ENCODE data around the gene RABGGTA. TPM values are rescaled to one million over a fixed set of nuclear protein-coding genes. Genes with fewer than 3 reads are reported as not detected.
A peak's percentile ranks its signal among the peaks of the same experiment; 100 is the strongest.

The RABGGTA gene
- total and polyA plus RNA-seq, 2 donors = 14.8 to 40.4 TPM

DNA sequence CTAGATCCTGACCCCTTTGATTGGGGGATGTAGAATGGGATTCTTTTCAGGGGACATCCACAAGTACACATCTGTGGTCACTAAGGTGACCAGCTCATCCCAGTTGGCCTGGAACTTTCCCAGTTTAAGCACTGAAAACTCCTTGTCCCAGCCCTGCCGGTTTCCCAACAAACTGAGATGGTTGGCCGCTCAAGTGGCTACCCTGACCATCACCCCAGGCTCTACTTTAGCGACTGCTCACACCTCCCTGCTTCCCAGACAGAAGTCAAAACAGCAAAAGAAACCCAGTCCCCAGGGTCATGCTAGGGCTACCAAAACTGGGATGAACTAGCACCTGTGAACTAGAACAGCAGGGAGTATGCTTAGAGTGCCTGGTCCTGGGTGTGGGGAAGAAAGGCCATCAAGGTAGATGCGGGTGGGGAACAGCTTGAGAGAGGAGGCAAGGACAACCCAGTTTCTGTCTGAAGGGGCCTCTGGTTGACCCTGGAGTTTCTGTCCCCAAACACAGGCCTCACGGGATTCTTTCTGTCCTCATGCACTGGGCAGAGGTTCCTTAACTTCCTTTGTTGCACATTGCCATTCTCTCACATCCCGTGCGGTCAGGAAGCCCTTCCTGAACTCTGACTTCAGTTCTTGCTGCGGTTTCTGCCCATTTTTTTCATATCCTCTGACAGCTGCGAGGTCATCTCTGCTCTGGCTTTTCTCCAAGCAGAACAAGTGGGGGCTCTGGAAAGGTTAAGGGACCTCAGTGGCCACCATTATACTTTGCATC lies 41.5 kb upstream of the RABGGTA start:
- H3K4me3 ChIP-seq (ENCODE audit: low read length in 2 of 2) = no peak overlapping the region
- DNase-seq (ENCODE audit: low read depth in 6 of 9, low spot score in 9 of 9) = peak in 2 of 9 donors; percentile 32 to 58
- peak overlapping the region in 1 of 2 donors; percentile 58 for H3K27ac ChIP-seq (ENCODE audit: low read depth in 1 of 2, low read length in 1 of 2)
- peaks cover 0 to 10% of the 10 kb centered on the region in 2 donors for H3K36me3 ChIP-seq (ENCODE audit: control insufficient read depth in 2 of 2, insufficient read depth in 2 of 2, low read length in 1 of 2)
- WGBS = 33% methylated on average over 9 of the region's 9 CpGs
- no peaks in the 10 kb centered on the region for H3K9me3 ChIP-seq (ENCODE audit: control insufficient read depth in 2 of 2, insufficient read depth in 1 of 2, low read length in 1 of 2)
- H3K27me3 ChIP-seq (ENCODE audit: control insufficient read depth in 2 of 2, insufficient read depth in 1 of 2, low read length in 1 of 2) = peaks cover 0 to 5% of the 10 kb centered on the region in 2 donors
- peaks cover 9 to 59% of the 10 kb centered on the region in 2 donors for H3K4me1 ChIP-seq (ENCODE audit: control insufficient read depth in 2 of 2, insufficient read depth in 2 of 2, low read length in 2 of 2)

DNA sequence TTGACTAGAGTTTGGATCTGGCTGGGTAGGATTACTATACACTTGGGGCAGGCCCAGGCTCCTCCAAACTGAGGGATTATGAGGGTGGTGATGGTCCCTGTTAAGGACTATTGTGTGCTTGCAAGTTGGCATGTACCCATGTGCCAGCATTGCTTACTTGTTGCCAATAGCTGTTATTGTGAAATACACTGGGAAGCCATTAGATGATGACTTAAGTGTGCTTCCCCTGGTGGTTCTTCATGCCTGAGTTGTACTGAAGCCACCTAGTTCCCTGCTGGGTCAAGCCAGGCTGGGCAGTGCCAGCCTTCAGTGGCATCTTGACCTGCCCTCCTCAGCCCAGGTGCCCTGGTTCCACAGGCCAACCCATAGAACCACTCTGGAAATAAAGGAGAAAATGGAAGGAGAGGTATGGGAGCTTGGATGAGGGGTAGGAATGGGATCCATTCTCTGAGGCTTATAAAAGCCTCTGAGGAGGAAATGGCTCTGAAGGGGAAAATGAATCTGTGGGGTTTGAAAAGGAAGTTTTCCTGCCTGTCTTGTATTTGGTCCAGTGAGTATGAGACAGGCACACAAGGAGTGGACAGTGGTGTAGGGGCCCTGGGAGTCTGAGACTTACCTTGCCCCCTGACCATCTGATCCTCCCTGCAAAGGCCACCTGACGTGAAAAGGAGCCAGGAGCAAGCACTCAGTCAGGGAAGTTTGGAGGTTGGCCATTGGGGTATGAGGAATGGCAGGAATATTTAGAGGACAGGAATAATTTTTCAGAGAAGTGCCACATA lies 40.6 kb upstream of the RABGGTA start:
- Histone ChIP-seq H3K27me3 (ENCODE audit: control insufficient read depth in 2 of 2, insufficient read depth in 1 of 2, low read length in 1 of 2) (peaks cover 0 to 5% of the 10 kb centered on the region in 2 donors), H3K36me3 (ENCODE audit: control insufficient read depth in 2 of 2, insufficient read depth in 2 of 2, low read length in 1 of 2) (peaks cover 8 to 19% of the 10 kb centered on the region in 2 donors), H3K27ac (ENCODE audit: low read depth in 1 of 2, low read length in 1 of 2) (peak overlapping the region in 1 of 2 donors; percentile 46), H3K4me3 (ENCODE audit: low read length in 2 of 2) (peak overlapping the region in 1 of 2 donors; percentile 37), H3K4me1 (ENCODE audit: control insufficient read depth in 2 of 2, insufficient read depth in 2 of 2, low read length in 2 of 2) (peaks cover 9 to 62% of the 10 kb centered on the region in 2 donors), H3K9me3 (ENCODE audit: control insufficient read depth in 2 of 2, insufficient read depth in 1 of 2, low read length in 1 of 2) (no peaks in the 10 kb centered on the region)
- no peak for DNase-seq (ENCODE audit: low read depth in 6 of 9, low spot score in 9 of 9)
- whole genome bisulfite sequencing = 100% methylated on average over 1 of the region's 1 CpG

DNA sequence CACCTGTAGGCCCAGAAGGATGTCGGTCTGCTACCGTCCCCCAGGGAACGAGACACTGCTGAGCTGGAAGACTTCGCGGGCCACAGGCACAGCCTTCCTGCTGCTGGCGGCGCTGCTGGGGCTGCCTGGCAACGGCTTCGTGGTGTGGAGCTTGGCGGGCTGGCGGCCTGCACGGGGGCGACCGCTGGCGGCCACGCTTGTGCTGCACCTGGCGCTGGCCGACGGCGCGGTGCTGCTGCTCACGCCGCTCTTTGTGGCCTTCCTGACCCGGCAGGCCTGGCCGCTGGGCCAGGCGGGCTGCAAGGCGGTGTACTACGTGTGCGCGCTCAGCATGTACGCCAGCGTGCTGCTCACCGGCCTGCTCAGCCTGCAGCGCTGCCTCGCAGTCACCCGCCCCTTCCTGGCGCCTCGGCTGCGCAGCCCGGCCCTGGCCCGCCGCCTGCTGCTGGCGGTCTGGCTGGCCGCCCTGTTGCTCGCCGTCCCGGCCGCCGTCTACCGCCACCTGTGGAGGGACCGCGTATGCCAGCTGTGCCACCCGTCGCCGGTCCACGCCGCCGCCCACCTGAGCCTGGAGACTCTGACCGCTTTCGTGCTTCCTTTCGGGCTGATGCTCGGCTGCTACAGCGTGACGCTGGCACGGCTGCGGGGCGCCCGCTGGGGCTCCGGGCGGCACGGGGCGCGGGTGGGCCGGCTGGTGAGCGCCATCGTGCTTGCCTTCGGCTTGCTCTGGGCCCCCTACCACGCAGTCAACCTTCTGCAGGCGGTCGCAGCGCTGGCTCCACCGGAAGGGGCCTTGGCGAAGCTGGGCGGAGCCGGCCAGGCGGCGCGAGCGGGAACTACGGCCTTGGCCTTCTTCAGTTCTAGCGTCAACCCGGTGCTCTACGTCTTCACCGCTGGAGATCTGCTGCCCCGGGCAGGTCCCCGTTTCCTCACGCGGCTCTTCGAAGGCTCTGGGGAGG lies 39.5 kb upstream of the RABGGTA start, which contains the start of gene LTB4R:
Gene LTB4R (plus strand): TSS at position 857 of the 959 bp plus-strand sequence. CDS start 4,150 bp downstream, outside the sequence.
- Histone ChIP-seq H3K4me1 (ENCODE audit: control insufficient read depth in 2 of 2, insufficient read depth in 2 of 2, low read length in 2 of 2) (peaks cover 9 to 62% of the 10 kb centered on the region in 2 donors), H3K9me3 (ENCODE audit: control insufficient read depth in 2 of 2, insufficient read depth in 1 of 2, low read length in 1 of 2) (no peaks in the 10 kb centered on the region), H3K36me3 (ENCODE audit: control insufficient read depth in 2 of 2, insufficient read depth in 2 of 2, low read length in 1 of 2) (peaks cover 19 to 30% of the 10 kb centered on the region in 2 donors), H3K4me3 (ENCODE audit: low read length in 2 of 2) (peak within 1 kb of the TSS; percentile 37 to 50), H3K27ac (ENCODE audit: low read depth in 1 of 2, low read length in 1 of 2) (peak within 1 kb of the TSS; percentile 12 to 83), H3K27me3 (ENCODE audit: control insufficient read depth in 2 of 2, insufficient read depth in 1 of 2, low read length in 1 of 2) (peaks cover 0 to 5% of the 10 kb centered on the region in 2 donors)
- WGBS = 11% methylated on average over 99 of the region's 99 CpGs
- peak in 5 of 9 donors; percentile 41 to 75 (median 52) for DNase-seq (ENCODE audit: low read depth in 6 of 9, low spot score in 9 of 9)

- peak overlapping the region; percentile 12 to 83 for H3K27ac ChIP-seq (ENCODE audit: low read depth in 1 of 2, low read length in 1 of 2)
- H3K9me3 ChIP-seq (ENCODE audit: control insufficient read depth in 2 of 2, insufficient read depth in 1 of 2, low read length in 1 of 2) = no peaks in the 10 kb centered on the region
- H3K4me3 ChIP-seq (ENCODE audit: low read length in 2 of 2) = peak overlapping the region; percentile 12 to 50
- peaks cover 9 to 62% of the 10 kb centered on the region in 2 donors for H3K4me1 ChIP-seq (ENCODE audit: control insufficient read depth in 2 of 2, insufficient read depth in 2 of 2, low read length in 2 of 2)
- H3K27me3 ChIP-seq (ENCODE audit: control insufficient read depth in 2 of 2, insufficient read depth in 1 of 2, low read length in 1 of 2) = peaks cover 0 to 5% of the 10 kb centered on the region in 2 donors
- DNase-seq (ENCODE audit: low read depth in 6 of 9, low spot score in 9 of 9) = no peak
- WGBS = 30% methylated on average over 5 of the region's 5 CpGs
- H3K36me3 ChIP-seq (ENCODE audit: control insufficient read depth in 2 of 2, insufficient read depth in 2 of 2, low read length in 1 of 2) = peaks cover 25 to 36% of the 10 kb centered on the region in 2 donors
These were observed 38.9 kb upstream of the RABGGTA start for GRCh38 chr14:24310265-24310645.

DNA sequence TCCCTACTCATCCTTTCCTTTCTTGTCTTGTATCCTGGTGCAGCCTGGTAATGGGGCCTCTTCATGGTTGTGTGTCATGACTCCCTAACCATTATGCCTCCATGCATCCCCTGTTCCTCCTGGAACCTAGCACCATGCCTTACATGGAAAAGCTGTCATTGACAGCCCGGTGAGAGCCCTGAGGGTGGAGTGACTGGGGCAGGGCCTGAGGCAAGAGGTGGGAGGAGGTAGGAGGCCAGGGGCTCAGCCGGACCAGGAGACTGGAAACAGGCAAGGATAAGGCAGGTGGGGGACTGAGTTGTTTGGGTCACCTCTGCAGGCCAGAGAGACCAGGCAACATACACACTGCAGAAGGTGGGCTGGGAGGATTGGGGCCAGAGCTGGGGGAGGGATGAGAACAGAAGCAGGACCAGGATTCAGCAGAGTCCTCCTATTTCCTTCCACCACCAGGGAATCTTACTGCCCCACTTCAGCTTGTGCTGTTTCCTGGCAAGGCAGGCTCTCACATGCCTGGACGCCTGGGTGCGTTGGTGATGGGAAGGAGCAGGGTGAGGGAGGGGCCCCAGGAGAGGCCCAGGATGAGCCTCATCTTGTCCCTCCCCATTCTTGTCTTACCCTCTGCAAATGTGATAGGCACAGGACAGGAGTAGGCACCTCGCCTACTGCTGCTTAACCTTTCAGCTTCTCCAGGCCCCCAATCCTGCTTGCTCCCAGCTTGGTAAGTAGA lies 38.3 kb upstream of the RABGGTA start, which contains the start of gene LTB4R2:
Gene LTB4R2 (plus strand): TSS at position 603 of the 727 bp plus-strand sequence. CDS start 525 bp downstream, outside the sequence.
- peaks cover 0 to 5% of the 10 kb centered on the region in 2 donors for H3K27me3 ChIP-seq (ENCODE audit: control insufficient read depth in 2 of 2, insufficient read depth in 1 of 2, low read length in 1 of 2)
- no peaks in the 10 kb centered on the region for H3K9me3 ChIP-seq (ENCODE audit: control insufficient read depth in 2 of 2, insufficient read depth in 1 of 2, low read length in 1 of 2)
- peak within 1 kb of the TSS; percentile 52 to 83 for H3K27ac ChIP-seq (ENCODE audit: low read depth in 1 of 2, low read length in 1 of 2)
- DNase-seq (ENCODE audit: low read depth in 6 of 9, low spot score in 9 of 9) = no peak
- peaks cover 9 to 62% of the 10 kb centered on the region in 2 donors for H3K4me1 ChIP-seq (ENCODE audit: control insufficient read depth in 2 of 2, insufficient read depth in 2 of 2, low read length in 2 of 2)
- peak within 1 kb of the TSS; percentile 37 to 50 for H3K4me3 ChIP-seq (ENCODE audit: low read length in 2 of 2)
- peaks cover 31 to 42% of the 10 kb centered on the region in 2 donors for H3K36me3 ChIP-seq (ENCODE audit: control insufficient read depth in 2 of 2, insufficient read depth in 2 of 2, low read length in 1 of 2)
- WGBS = 90% methylated on average over 5 of the region's 5 CpGs

GRCh38 chr14:24308342-24309124 lies 37.1 kb upstream of the RABGGTA start:
- H3K9me3 ChIP-seq (ENCODE audit: control insufficient read depth in 2 of 2, insufficient read depth in 1 of 2, low read length in 1 of 2) = no peaks in the 10 kb centered on the region
- peaks cover 9 to 51% of the 10 kb centered on the region in 2 donors for H3K4me1 ChIP-seq (ENCODE audit: control insufficient read depth in 2 of 2, insufficient read depth in 2 of 2, low read length in 2 of 2)
- no peak overlapping the region for H3K27ac ChIP-seq (ENCODE audit: low read depth in 1 of 2, low read length in 1 of 2)
- peak in 1 of 9 donors; percentile 7 for DNase-seq (ENCODE audit: low read depth in 6 of 9, low spot score in 9 of 9)
- WGBS = 93% methylated on average over 7 of the region's 7 CpGs
- H3K36me3 ChIP-seq (ENCODE audit: control insufficient read depth in 2 of 2, insufficient read depth in 2 of 2, low read length in 1 of 2) = peaks cover 43 to 54% of the 10 kb centered on the region in 2 donors
- peaks cover 0 to 5% of the 10 kb centered on the region in 2 donors for H3K27me3 ChIP-seq (ENCODE audit: control insufficient read depth in 2 of 2, insufficient read depth in 1 of 2, low read length in 1 of 2)
- H3K4me3 ChIP-seq (ENCODE audit: low read length in 2 of 2) = no peak overlapping the region

DNA sequence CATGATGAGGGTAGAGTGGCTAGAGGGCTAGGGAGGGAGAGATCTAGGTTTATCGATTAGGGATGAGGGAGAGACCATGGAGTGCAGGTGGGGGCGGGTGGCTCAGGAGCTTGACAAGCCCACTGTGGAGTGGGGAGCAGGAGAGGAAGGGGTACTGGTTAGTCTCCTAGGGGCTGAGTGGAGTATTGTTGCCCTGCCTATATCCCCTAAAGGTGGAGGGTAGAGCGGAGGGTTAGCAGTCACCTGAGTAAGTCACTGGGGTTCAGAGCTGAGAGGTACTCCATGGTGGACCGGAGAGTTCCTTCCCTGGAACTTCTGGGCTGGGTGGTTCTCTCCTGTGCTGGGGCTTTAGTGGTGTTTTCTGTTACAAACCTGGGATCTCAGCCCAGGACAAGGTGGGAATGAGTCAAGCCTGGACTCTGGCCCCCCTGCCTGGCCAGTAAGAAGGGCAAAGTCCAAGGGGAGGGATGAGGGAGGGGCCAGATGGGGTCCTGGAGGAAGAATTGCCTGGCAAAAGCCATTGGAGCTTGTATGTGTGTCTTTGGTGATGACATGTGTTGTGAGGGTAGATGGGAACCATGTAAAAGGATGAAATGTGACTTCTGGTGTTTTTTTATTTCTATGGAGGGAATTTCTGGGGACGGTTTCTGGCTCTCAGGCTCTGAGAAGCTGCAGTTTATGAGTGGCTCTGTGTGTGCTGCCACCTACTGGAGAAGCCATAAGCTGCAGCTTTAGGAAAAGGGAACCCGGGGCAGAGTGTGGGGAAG lies 36.4 kb upstream of the RABGGTA start, which contains the start of gene CIDEB:
Gene CIDEB (minus strand): TSS at position 403 of the 767 bp plus-strand sequence. CDS start 119 bp downstream, at position 284.
- WGBS = 69% methylated on average over 6 of the region's 6 CpGs
- Histone ChIP-seq H3K27ac (ENCODE audit: low read depth in 1 of 2, low read length in 1 of 2) (peak within 1 kb of the TSS; percentile 54 to 68), H3K4me3 (ENCODE audit: low read length in 2 of 2) (no peak within 1 kb of the TSS), H3K36me3 (ENCODE audit: control insufficient read depth in 2 of 2, insufficient read depth in 2 of 2, low read length in 1 of 2) (peaks cover 50 to 61% of the 10 kb centered on the region in 2 donors), H3K27me3 (ENCODE audit: control insufficient read depth in 2 of 2, insufficient read depth in 1 of 2, low read length in 1 of 2) (peaks cover 0 to 5% of the 10 kb centered on the region in 2 donors), H3K4me1 (ENCODE audit: control insufficient read depth in 2 of 2, insufficient read depth in 2 of 2, low read length in 2 of 2) (peaks cover 9 to 44% of the 10 kb centered on the region in 2 donors), H3K9me3 (ENCODE audit: control insufficient read depth in 2 of 2, insufficient read depth in 1 of 2, low read length in 1 of 2) (no peaks in the 10 kb centered on the region)
- DNase-seq (ENCODE audit: low read depth in 6 of 9, low spot score in 9 of 9) = peak in 2 of 9 donors; percentile 51 to 70
